ENCODE results near the gene TMEM167B. TPM values are rescaled to one million over a fixed set of nuclear protein-coding genes. Genes with fewer than 3 reads are reported as not detected.

TMEM167B gene
- total RNA-seq, result 10 to 100 TPM in 1 of 2 donors, 1 to 10 TPM in 1; 10.0 to 13.4 TPM

GRCh38 chr1:109090196-109091077 is at the start of gene TMEM167B:
TMEM167B (plus strand) TSS chr1:109090764; CDS start chr1:109090873, 109 bp downstream.

DNA sequence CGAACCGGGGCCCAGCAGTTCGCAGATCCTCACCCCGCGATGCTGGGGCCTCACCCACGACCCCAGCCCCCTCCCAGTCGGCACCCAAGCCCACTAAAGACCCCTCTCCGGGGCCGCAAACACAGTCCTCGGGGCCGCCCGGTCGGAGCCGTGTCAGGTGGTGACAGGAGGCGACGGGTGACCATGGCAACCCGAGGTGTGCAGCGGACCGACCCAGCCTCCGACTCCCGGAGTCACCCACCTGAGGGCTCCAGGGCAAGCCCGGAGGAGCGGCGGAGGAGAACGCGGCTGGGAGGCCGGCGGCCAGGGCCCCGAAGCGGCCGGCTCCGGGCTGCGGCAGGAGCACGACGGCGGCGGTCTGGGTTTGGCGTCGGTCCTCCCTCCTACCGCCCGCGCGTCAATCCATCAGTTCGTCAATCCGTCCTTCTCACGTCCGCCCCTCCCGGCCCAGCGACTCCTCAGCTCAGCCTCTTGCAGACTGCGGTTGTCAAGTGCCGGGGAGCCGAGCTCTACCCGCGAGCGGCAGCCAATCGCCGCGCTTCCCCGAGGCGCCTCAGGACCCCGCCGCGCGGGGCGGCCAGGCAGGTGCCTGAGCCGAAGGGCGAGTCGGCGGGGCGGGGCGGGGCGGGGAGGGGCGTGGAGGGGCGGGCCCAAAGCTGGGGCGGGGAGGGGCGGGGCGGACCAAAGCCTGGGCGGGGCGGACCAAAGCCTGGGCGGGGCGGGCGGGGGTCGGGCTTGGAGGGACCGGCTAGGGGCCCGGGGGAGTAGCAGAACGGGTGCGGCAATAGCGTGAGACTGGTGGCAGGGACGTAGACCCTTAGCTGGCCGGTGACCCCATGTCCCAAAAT is 48.7 kb upstream of the TMEM167B start, which contains the start of gene WDR47:
WDR47 (minus strand) TSS at position 482 of the 848 bp plus-strand sequence. CDS start 18,590 bp downstream, outside the sequence.

GRCh38 chr1:109075531-109076490 is 14.8 kb upstream of the TMEM167B start, which contains the start of gene TAF13:
TAF13 (minus strand) TSS chr1:109076003; CDS start chr1:109075947, 56 bp downstream.

GRCh38 chr1:109113590-109114341 is 23.2 kb downstream of the TMEM167B start, which contains the start of gene ELAPOR1:
ELAPOR1 (plus strand) TSS chr1:109114115; CDS start chr1:109114184, 69 bp downstream.

Small RNA genes lying within 50 kb of the gene (small RNA-seq; reads per million reads assigned to genes)
- gene AL356488.2, result 0 reads per million in 2 donors

Other genes starting within 250 kb of the TMEM167B start
- gene AKNAD1, start 233.7 kb upstream of the TMEM167B start, total RNA-seq, result under 1 TPM; under 0.01 to 0.69 TPM
- gene GPSM2, start 213.8 kb upstream of the TMEM167B start, total RNA-seq, result 10 to 100 TPM; 24.4 to 38.3 TPM
- gene CLCC1, start 127.3 kb upstream of the TMEM167B start, total RNA-seq, result 10 to 100 TPM; 17.9 to 26.0 TPM
- gene WDR47, start 48.7 kb upstream of the TMEM167B start, total RNA-seq, result 10 to 100 TPM; 20.0 to 23.1 TPM
- 10 to 100 TPM; 34.4 to 66.3 TPM for gene TAF13, start 14.8 kb upstream of the TMEM167B start, total RNA-seq
- gene ELAPOR1, start 23.4 kb downstream of the TMEM167B start, total RNA-seq, result under 1 TPM; under 0.01 TPM
- gene SARS1, start 123.2 kb downstream of the TMEM167B start, total RNA-seq, result 100 to 1,000 TPM; 109 to 141 TPM
- 10 to 100 TPM; 16.7 to 19.3 TPM for gene CELSR2, start 158.8 kb downstream of the TMEM167B start, total RNA-seq
- 10 to 100 TPM; 20.3 to 58.9 TPM for gene PSRC1, start 192.4 kb downstream of the TMEM167B start, total RNA-seq
- gene MYBPHL, start 216.2 kb downstream of the TMEM167B start, total RNA-seq, result under 1 TPM in 1 of 2 donors, not detected in 1; under 0.01 TPM